A549 (cell line): ENCODE measurements around the gene HIC2. TPM values are rescaled to one million over a fixed set of nuclear protein-coding genes. Genes with fewer than 3 reads are reported as not detected.
"Not testable (repeated sequence)": the region's sequence is repeated elsewhere in the genome, so short reads cannot be mapped to it uniquely, and the experiment has no call there.

Experiments used
- ATAC-seq, 2 experiments: fragments of 200-7000 bp in 1 of 2; fragments of >200 bp in 1 of 2; cut with Nextera tagmentation in 1 of 2; cut with Tn5 transposase in 1 of 2; 3 replicates each; pipeline versions ENCODE4 v1.8.0 to v1.9.1; 2018 to 2020; ENCODE audit warnings: mild to moderate bottlenecking in 1 of 2, moderate library complexity in 1 of 2
- CTCF ChIA-PET: fragments of 300-600 bp; sonication (Branson Sonifier 250); formaldehyde crosslinking; extraction: SDS; loops from one replicate; lab custom pipeline; 2021; ENCODE audit warnings: antibody characterized with exemption, inconsistent platforms; lab: Yijun Ruan, JAX
- POLR2A ChIA-PET: fragments of 350-600 bp; formaldehyde crosslinking; extraction: SDS; loops from one replicate; lab custom pipeline; 2021; ENCODE audit warnings: antibody characterized with exemption, inconsistent platforms; lab: Yijun Ruan, JAX
- DNase-seq, 2 experiments: peaks; one replicate each; pipeline versions ENCODE4 v3.0.0 to v3.0.0-alpha.2; 2011 to 2016; ENCODE audit warnings: low read depth in 1 of 2, low spot score in 1 of 2
- FAIRE-seq: peaks from 2 replicates; lab custom pipeline; 2011; peaks lifted over from hg19 to GRCh38; lab: Jason Lieb, UNC
- H3K27ac ChIP-seq, 2 experiments: fragments of >200 bp; sonication (Bioruptor Twin); formaldehyde crosslinking; 3 replicates each; pipeline ENCODE4 v1.5.1; 2016 to 2017
- H3K4me1 ChIP-seq: fragments of >200 bp; sonication (Bioruptor Twin); formaldehyde crosslinking; 3 replicates; pipeline ENCODE4 v1.6.1; 2016
- H3K4me2 ChIP-seq: fragments of >200 bp; sonication (Bioruptor Twin); formaldehyde crosslinking; 3 replicates; pipeline ENCODE4 v1.6.1; 2016
- H3K4me3 ChIP-seq: fragments of >200 bp; sonication (Bioruptor Twin); formaldehyde crosslinking; 3 replicates; pipeline ENCODE4 v1.5.1; 2016
- H3K9me3 ChIP-seq: fragments of >200 bp; sonication (Bioruptor Twin); formaldehyde crosslinking; 3 replicates; pipeline ENCODE4 v1.6.1; 2016
- WGBS: methylation state at CpG from one replicate; pipeline ENCODE4 v1.1.6; 2017; ENCODE audit errors: missing lambda C conversion rate; 5-methylcytosine and 5-hydroxymethylcytosine counted together
- polyA plus RNA-seq, 4 experiments: library from polyadenylated mRNA; depleted of rRNA in 3 of 4; stranded (reverse); fragments of >200 nt; fragmentation: RNase III in 1 of 4; extraction: RNeasy Plus Mini Kit Qiagen cat#74134 plus additional on column Dnase treatment in 1 of 4; gene quantifications; 2 replicates in 3 of 4; 3 replicates in 1 of 4; pipeline ENCODE4 v1.2.3, GENCODE V29; 2011 to 2017
- small RNA-seq, 6 experiments: library from RNA; depleted of rRNA; stranded (forward); fragments of <200 nt; gene quantifications; one replicate each; pipeline ENCODE3, GENCODE V24; 2012

Gene HIC2
- polyA plus RNA-seq, 2 of the 4 experiments (the other 2 are of a cell fraction): 1.0 to 2.9 TPM

DNA sequence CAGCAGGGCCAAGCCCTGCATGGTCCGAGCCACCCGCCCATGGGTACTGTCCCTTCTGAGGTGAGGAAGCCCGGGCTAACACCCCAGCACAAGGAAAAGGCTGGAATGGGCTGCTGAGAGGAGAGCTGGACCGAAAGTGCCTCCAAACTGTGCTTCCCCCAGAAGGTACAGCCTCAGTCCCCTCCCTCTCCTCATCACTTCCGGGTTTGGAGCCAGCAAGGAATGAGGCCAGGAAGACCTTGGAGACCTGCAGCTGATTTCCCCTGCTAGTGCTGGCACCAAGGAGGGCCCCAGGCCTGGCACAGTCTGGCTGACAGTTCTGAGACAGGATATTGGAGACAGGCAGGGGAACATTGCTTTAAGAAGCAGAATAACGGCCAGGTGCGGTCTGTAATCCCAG, 81.3 kb downstream of the HIC2 start:
- WGBS: no CpG with 5 or more reads among the region's 7 CpGs
- ATAC-seq: peak; percentile 48 to 64; a peak in 5 of 6 replicates

GRCh38 chr22:21499623-21500506, 82.7 kb downstream of the HIC2 start:
- H3K27ac ChIP-seq, H3K9me3 ChIP-seq, FAIRE-seq, H3K4me2 ChIP-seq, CTCF ChIA-PET, H3K4me3 ChIP-seq, POLR2A ChIA-PET, DNase-seq, H3K4me1 ChIP-seq, ATAC-seq: not testable (repeated sequence)
- no CpG with 5 or more reads among the region's 16 CpGs for WGBS

More for the DNA sequence above, 81.3 kb downstream of the HIC2 start:
- H3K4me2 ChIP-seq, DNase-seq, FAIRE-seq, H3K4me1 ChIP-seq, H3K4me3 ChIP-seq, CTCF ChIA-PET, H3K27ac ChIP-seq, POLR2A ChIA-PET, H3K9me3 ChIP-seq: not testable (repeated sequence)

Small RNAs within 50 kb of the gene (small RNA-seq; reads per million reads assigned to genes)
- 0 reads per million in 6 experiments for gene RF00492
- gene RN7SKP63: 0 reads per million in 6 experiments

Other genes with a start within 250 kb of the HIC2 start
- gene RIMBP3B, start 33.6 kb upstream of the HIC2 start, polyA plus RNA-seq (2011; rRNA removed): 0.08 and 0.11 TPM in 2 replicates
- gene RIMBP3B, start 33.6 kb upstream of the HIC2 start, polyA plus RNA-seq (2017; fragmentation: RNase III; extraction: RNeasy Plus Mini Kit Qiagen cat#74134 plus additional on column Dnase treatment): 0.14 to 0.24 TPM (median 0.16 TPM) in 3 replicates
- 0.57 and 0.71 TPM in 2 replicates for gene TMEM191C, start 50.0 kb downstream of the HIC2 start, polyA plus RNA-seq (2011; rRNA removed)
- gene TMEM191C, start 50.0 kb downstream of the HIC2 start, polyA plus RNA-seq (2017; fragmentation: RNase III; extraction: RNeasy Plus Mini Kit Qiagen cat#74134 plus additional on column Dnase treatment): 0.44 to 1.2 TPM (median 0.58 TPM) in 3 replicates
- 0.05 and 0.08 TPM in 2 replicates for gene RIMBP3C, start 134.1 kb downstream of the HIC2 start, polyA plus RNA-seq (2011; rRNA removed)
- gene RIMBP3C, start 134.1 kb downstream of the HIC2 start, polyA plus RNA-seq (2017; fragmentation: RNase III; extraction: RNeasy Plus Mini Kit Qiagen cat#74134 plus additional on column Dnase treatment): 0.17 to 0.27 TPM (median 0.24 TPM) in 3 replicates
- gene UBE2L3, start 150.3 kb downstream of the HIC2 start, polyA plus RNA-seq (2011; rRNA removed): 45.3 and 54.9 TPM in 2 replicates
- gene UBE2L3, start 150.3 kb downstream of the HIC2 start, polyA plus RNA-seq (2017; fragmentation: RNase III; extraction: RNeasy Plus Mini Kit Qiagen cat#74134 plus additional on column Dnase treatment): 53.1 to 56.6 TPM (median 55.6 TPM) in 3 replicates
- 24.8 and 27.0 TPM in 2 replicates for gene YDJC, start 212.7 kb downstream of the HIC2 start, polyA plus RNA-seq (2011; rRNA removed)
- gene YDJC, start 212.7 kb downstream of the HIC2 start, polyA plus RNA-seq (2017; fragmentation: RNase III; extraction: RNeasy Plus Mini Kit Qiagen cat#74134 plus additional on column Dnase treatment): 28.3 to 29.9 TPM (median 28.3 TPM) in 3 replicates
- 0.05 TPM in 1 of 2 replicates, not detected in the other for gene CCDC116, start 215.4 kb downstream of the HIC2 start, polyA plus RNA-seq (2011; rRNA removed)
- gene CCDC116, start 215.4 kb downstream of the HIC2 start, polyA plus RNA-seq (2017; fragmentation: RNase III; extraction: RNeasy Plus Mini Kit Qiagen cat#74134 plus additional on column Dnase treatment): 0.04 to 0.06 TPM in 2 of 3 replicates, not detected in the other
- 13.7 and 17.5 TPM in 2 replicates for gene SDF2L1, start 224.9 kb downstream of the HIC2 start, polyA plus RNA-seq (2011; rRNA removed)
- gene SDF2L1, start 224.9 kb downstream of the HIC2 start, polyA plus RNA-seq (2017; fragmentation: RNase III; extraction: RNeasy Plus Mini Kit Qiagen cat#74134 plus additional on column Dnase treatment): 38.8 to 41.9 TPM (median 41.0 TPM) in 3 replicates
- gene PPIL2, start 248.6 kb downstream of the HIC2 start, polyA plus RNA-seq (2011; rRNA removed): 38.7 and 39.0 TPM in 2 replicates
- 30.8 to 34.0 TPM (median 31.4 TPM) in 3 replicates for gene PPIL2, start 248.6 kb downstream of the HIC2 start, polyA plus RNA-seq (2017; fragmentation: RNase III; extraction: RNeasy Plus Mini Kit Qiagen cat#74134 plus additional on column Dnase treatment)